K562 (cell line): ENCODE measurements around the gene ADCYAP1. TPM values are rescaled to one million over a fixed set of nuclear protein-coding genes. Genes with fewer than 3 reads are reported as not detected.

Source experiments
- ATAC-seq: fragments of 200-7000 bp; cut with Tn5 transposase; 3 replicates; pipeline ENCODE4 v1.9.1; 2020; ENCODE audit warnings: moderate library complexity
- BruUV-seq: library from RNA; stranded (reverse); fragments of 400-500 nt; replicated peaks from 2 replicates; lab custom pipeline; 2021; lab: Mats Ljungman, UMichigan
- CTCF ChIA-PET: fragments of 300-600 bp; formaldehyde crosslinking; extraction: SDS; loops from one replicate; lab custom pipeline; 2021; ENCODE audit warnings: low intra/inter-chr PET ratio; lab: Yijun Ruan, JAX
- POLR2A ChIA-PET: fragments of 300-600, 350-650 bp; sonication (Branson Sonifier 250); formaldehyde crosslinking; extraction: SDS; loops from one replicate; lab custom pipeline; 2021; ENCODE audit warnings: antibody characterized with exemption, inconsistent platforms; lab: Yijun Ruan, JAX
- DNase-seq, 4 experiments: peaks; one replicate each; pipeline versions ENCODE4 v3.0.0 to v3.0.0-alpha.2; 2011 to 2018; ENCODE audit warnings: low spot score in 3 of 4, mixed read lengths in 3 of 4; ENCODE audit errors: extremely low read depth in 1 of 4
- FAIRE-seq: peaks from 2 replicates; lab custom pipeline; 2011; peaks lifted over from hg19 to GRCh38; lab: Jason Lieb, UNC
- H2AFZ ChIP-seq: 2 replicates; pipeline ENCODE4 v1.6.0; 2011; ENCODE audit warnings: low read depth, low read length, control low read depth, inconsistent platforms
- H3K27ac ChIP-seq: fragments of 200-600 bp; 3 replicates; pipeline ENCODE4 v1.8.0; 2011; ENCODE audit warnings: low read depth, mild to moderate bottlenecking, control low read depth, inconsistent platforms, low read length, moderate library complexity, mixed read lengths; ENCODE audit errors: extremely low read depth
- H3K27me3 ChIP-seq, 2 experiments: fragments of 300-600 bp in 1 of 2; 2 replicates in 1 of 2; 3 replicates in 1 of 2; pipeline versions ENCODE4 v1.6.0 to v1.8.0; 2011; ENCODE audit warnings: inconsistent platforms in 2 of 2, low read length in 2 of 2, mild to moderate bottlenecking in 1 of 2, mixed read lengths in 1 of 2, moderate library complexity in 1 of 2; ENCODE audit not compliant: control insufficient read depth in 2 of 2, insufficient read depth in 2 of 2
- H3K36me3 ChIP-seq: fragments of 300-600 bp; 3 replicates; pipeline ENCODE4 v1.8.0; 2011; ENCODE audit warnings: mild to moderate bottlenecking, low read length, inconsistent platforms; ENCODE audit not compliant: control insufficient read depth, insufficient read depth
- H3K4me1 ChIP-seq, 2 experiments: fragments of 200-600 bp in 1 of 2; replicated peaks in 1 of 2; 2 replicates in 1 of 2; 3 replicates in 1 of 2; pipeline versions ENCODE4 v1.5.1 to v1.8.0; 2011; ENCODE audit warnings: inconsistent platforms in 2 of 2, low read length in 2 of 2, mild to moderate bottlenecking in 1 of 2, mixed read lengths in 1 of 2, moderate library complexity in 1 of 2; ENCODE audit not compliant: control insufficient read depth in 2 of 2, insufficient read depth in 2 of 2
- H3K4me2 ChIP-seq: 2 replicates; pipeline ENCODE4 v1.6.1; 2011; ENCODE audit warnings: low read length, control low read depth, inconsistent platforms, mixed read lengths; ENCODE audit not compliant: insufficient read depth
- H3K4me3 ChIP-seq: fragments of 200-600 bp; sonication (generic), shearing (Covaris generic); 2 replicates; pipeline ENCODE4 v1.5.1; 2016; ENCODE audit warnings: control low read depth, inconsistent platforms
- H3K79me2 ChIP-seq: fragments of 200-600 bp; 3 replicates; pipeline ENCODE4 v1.8.0; 2011; ENCODE audit warnings: low read length, inconsistent platforms; ENCODE audit not compliant: control insufficient read depth, insufficient read depth
- H3K9ac ChIP-seq, 2 experiments: 2 replicates each; pipeline versions ENCODE4 v1.6.0 to v1.6.1; 2011; ENCODE audit warnings: low read depth in 2 of 2, low read length in 2 of 2, control low read depth in 1 of 2, inconsistent platforms in 1 of 2, mild to moderate bottlenecking in 1 of 2, mixed read lengths in 1 of 2; ENCODE audit not compliant: insufficient read depth in 1 of 2
- H3K9me1 ChIP-seq: one replicate; pipeline ENCODE4 v1.6.0; 2011; ENCODE audit warnings: inconsistent platforms, mild to moderate bottlenecking, low read length, moderate library complexity; ENCODE audit not compliant: control insufficient read depth, insufficient read depth
- H3K9me3 ChIP-seq: replicated peaks from 2 replicates; pipeline ENCODE4 v1.5.1; 2011; ENCODE audit warnings: low read depth, low read length, inconsistent platforms; ENCODE audit not compliant: control insufficient read depth, insufficient read depth
- H4K20me1 ChIP-seq: replicated peaks from 2 replicates; pipeline ENCODE4 v1.6.1; 2011; ENCODE audit warnings: low read length, inconsistent platforms, mixed read lengths; ENCODE audit not compliant: control insufficient read depth, insufficient read depth
- HDAC6 ChIP-seq: IDR thresholded peaks from 2 replicates; pipeline ENCODE4 v1.6.1; 2012; ENCODE audit warnings: low read depth, mild to moderate bottlenecking, control low read depth, inconsistent platforms, low read length, moderate library complexity
- MLX ChIP-seq, 2 experiments: fragments of 450-650 bp in 1 of 2; sonication (generic) in 1 of 2; formaldehyde crosslinking; conservative IDR thresholded peaks; 2 replicates each; pipeline versions ENCODE4 v1.4.0 to v1.8.1; 2020 to 2022; ENCODE audit warnings: mild to moderate bottlenecking in 1 of 2, missing genetic modification reagents in 1 of 2
- POLR3G ChIP-seq: IDR thresholded peaks from 2 replicates; pipeline ENCODE4 v1.6.1; 2011; ENCODE audit not compliant: insufficient read length, insufficient replicate concordance; ENCODE audit errors: extremely low read depth
- TOE1 ChIP-seq, 2 experiments: fragments of 450-650 bp in 1 of 2; sonication (generic) in 1 of 2; formaldehyde crosslinking in 1 of 2; IDR thresholded peaks; 2 replicates each; pipeline versions ENCODE4 v1.7.1 to v1.8.0; 2016 to 2022; ENCODE audit warnings: borderline replicate concordance in 2 of 2, mild to moderate bottlenecking in 2 of 2, antibody characterized with exemption in 1 of 2, inconsistent platforms in 1 of 2, low read depth in 1 of 2, missing genetic modification reagents in 1 of 2, moderate library complexity in 1 of 2
- UBTF ChIP-seq, 2 experiments: IDR thresholded peaks; 2 replicates each; pipeline ENCODE4 v1.6.1; 2012; ENCODE audit warnings: improper control_type of control experiment in 2 of 2, low read depth in 2 of 2, low read length in 2 of 2, borderline replicate concordance in 1 of 2
- ZKSCAN8 ChIP-seq: fragments of 200-800 bp; sonication (Bioruptor generic); IDR thresholded peaks from 2 replicates; pipeline ENCODE4 v1.6.1; 2016; ENCODE audit warnings: missing genetic modification characterization, missing compliant biosample characterization
- ZNF174 ChIP-seq: fragments of 250-450 bp; sonication (Bioruptor Pico); IDR thresholded peaks from 2 replicates; pipeline ENCODE4 v1.4.0; 2020; ENCODE audit warnings: mild to moderate bottlenecking
- WGBS: fragments of 100-300 bp; shearing (Covaris generic); methylation state at CpG from one replicate; pipeline ENCODE4 v1.1.6; 2016; ENCODE audit warnings: low coverage, mixed read lengths; ENCODE audit not compliant: insufficient coverage; ENCODE audit errors: missing lambda C conversion rate; 5-methylcytosine and 5-hydroxymethylcytosine counted together
- in situ Hi-C: fragments of 300-500 bp; cut with MboI; formaldehyde crosslinking; loops from 4 replicates; pipeline ENCODE4 v1.15.0; 2018; ENCODE audit warnings: inconsistent platforms, mixed read lengths
- intact Hi-C: fragments of 100-400 bp; cut with micrococcal nuclease; formaldehyde crosslinking; loops from 2 replicates; pipeline ENCODE4 v1.14.2; 2022
- polyA plus RNA-seq, 8 experiments: library from polyadenylated mRNA; depleted of rRNA in 4 of 8; stranded (reverse) in 5 of 8; unstranded in 3 of 8; fragments of >200 nt; fragmentation: Nextera tagmentation in 2 of 8; fragmentation: Illumina TruSeq in 1 of 8; extraction: Ambion mirVana in 2 of 8; extraction: Trizol in 1 of 8; gene quantifications; 2 replicates each; pipeline versions ENCODE4 v1.2.1 to v1.2.3, GENCODE V29; 2011 to 2014; ENCODE audit warnings: inconsistent platforms in 1 of 8, missing spikeins in 1 of 8
- total RNA-seq, 7 experiments: library from RNA; depleted of rRNA in 6 of 7; stranded (reverse); fragments of >200 nt in 6 of 7; fragmentation: Illumina TruSeq in 2 of 7; extraction: Trizol in 2 of 7; gene quantifications; 2 replicates each; pipeline versions ENCODE4 v1.2.1 to v1.2.3, GENCODE V29; 2011 to 2021; ENCODE audit warnings: low replicate concordance in 1 of 7
- TF ChIP-seq, protein P1 (sequence below): fragments of 250-450 bp; sonication (Bioruptor Pico); IDR thresholded peaks from 2 replicates; pipeline ENCODE4 v1.5.0; 2021

ADCYAP1 gene
- total and polyA plus RNA-seq, 9 of the 15 experiments (the other 6 are each of a cell fraction or from before 2014, with no cell fraction given): 0.03 TPM; not detected in 8

DNA sequence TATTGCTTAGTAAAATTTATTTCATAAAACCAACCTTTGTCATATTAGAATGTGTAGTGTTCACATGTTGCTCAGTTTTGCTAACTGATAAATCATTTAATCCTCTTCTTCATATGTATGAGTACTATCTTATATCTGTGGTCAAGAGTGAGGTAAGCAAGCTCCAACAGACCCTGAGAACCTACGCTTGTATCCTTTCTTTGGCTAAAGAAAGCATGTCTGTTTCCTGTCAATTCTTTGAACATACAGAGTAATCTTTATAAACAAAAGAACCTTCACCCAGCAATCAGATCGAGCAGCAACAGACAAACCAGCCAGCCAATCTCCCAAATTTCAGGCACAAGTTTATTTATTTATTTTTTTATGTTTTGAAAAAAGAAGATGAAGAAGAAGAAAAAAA is 6.4 kb downstream of the ADCYAP1 start (continued):
- TF ChIP-seq UBTF (IDR thresholded peaks at IDR 0.05; ENCODE audit: borderline replicate concordance in 1 of 2, low read depth in 2 of 2, low read length in 2 of 2): no peak
- no peak for TF ChIP-seq ZNF174 (CRISPR knock-in tag)
- TF ChIP-seq HDAC6: no peak
- no peak for TF ChIP-seq TOE1 (IDR thresholded peaks at IDR 0.05; ENCODE audit: borderline replicate concordance)
- no peak for TF ChIP-seq TOE1 (CRISPR knock-in tag; IDR thresholded peaks at IDR 0.05; ENCODE audit: borderline replicate concordance, low read depth)
- TF ChIP-seq, protein P1, sequence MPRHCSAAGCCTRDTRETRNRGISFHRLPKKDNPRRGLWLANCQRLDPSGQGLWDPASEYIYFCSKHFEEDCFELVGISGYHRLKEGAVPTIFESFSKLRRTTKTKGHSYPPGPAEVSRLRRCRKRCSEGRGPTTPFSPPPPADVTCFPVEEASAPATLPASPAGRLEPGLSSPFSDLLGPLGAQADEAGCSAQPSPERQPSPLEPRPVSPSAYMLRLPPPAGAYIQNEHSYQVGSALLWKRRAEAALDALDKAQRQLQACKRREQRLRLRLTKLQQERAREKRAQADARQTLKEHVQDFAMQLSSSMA (CRISPR knock-in tag): no peak

GRCh38 chr18:911486-911885 is 6.8 kb downstream of the ADCYAP1 start:
- DNase-seq: no peak
- no peak for ATAC-seq
- no peak overlapping the region for H3K9ac ChIP-seq
- H3K4me3 ChIP-seq: no peak overlapping the region
- no TSS peak for BruUV-seq
- H3K4me1 ChIP-seq: peaks cover 0 to 25% of the 10 kb centered on the region in 2 experiments; a peak in 3 of 5 replicates
- in situ Hi-C loops: no loop called here
- WGBS: 1% methylated on average over 7 of the region's 7 CpGs
- peak; percentile 63 for FAIRE-seq
- intact Hi-C loops: loop anchor here (5.0 kb wide), 2 partner anchors 34 to 49 kb away; no protein-coding TSS in a partner anchor
- peaks cover 30 to 44% of the 10 kb centered on the region in 2 experiments; a peak in 4 of 5 replicates for H3K27me3 ChIP-seq
- H2AFZ ChIP-seq: no peak overlapping the region
- no peaks in the 10 kb centered on the region for H4K20me1 ChIP-seq
- no peaks in the 10 kb centered on the region for H3K79me2 ChIP-seq
- no peaks in the 10 kb centered on the region for H3K36me3 ChIP-seq
- TF ChIP-seq MLX (CRISPR knock-in tag; conservative IDR thresholded peaks at IDR 0.05) (no peak), POLR3G (no peak), ZKSCAN8 (0 out of 2 replicates have a peak, but pooled peaks have one; percentile 25)
- TF ChIP-seq, all 486 proteins: peak for 1
- ChIA-PET POLR2A (interaction anchor here (0.8 to 4.1 kb wide), 2 partner anchors 10 to 15 kb away, joined by 3 to 11 read pairs; no protein-coding TSS in a partner anchor), CTCF (interaction anchor here (0.7 kb wide), 1 partner anchor 322 kb away, joined by 4 read pairs; no protein-coding TSS in a partner anchor)
- no peak overlapping the region for H3K4me2 ChIP-seq
- no peak overlapping the region for H3K27ac ChIP-seq
- no peaks in the 10 kb centered on the region for H3K9me3 ChIP-seq
- no peaks in the 10 kb centered on the region for H3K9me1 ChIP-seq
